Fibroblast of the aortic adventitia (primary cell): ENCODE results near the gene URAD. TPM values are rescaled to one million over a fixed set of nuclear protein-coding genes. Genes with fewer than 3 reads are reported as not detected.

ENCODE experiments used
- DNase-seq: peaks from one replicate; pipeline ENCODE4 v3.0.0-alpha.2; 2010; ENCODE audit warnings: low read depth
- H3K4me3 ChIP-seq: 2 replicates; pipeline ENCODE4 v1.5.1; 2011; ENCODE audit warnings: low read depth, mild to moderate bottlenecking, control low read depth, low read length, moderate library complexity
- total RNA-seq: library from RNA; depleted of rRNA; stranded (reverse); fragments of >200 nt; gene quantifications from 2 replicates; pipeline ENCODE4 v1.2.3, GENCODE V29; 2012; ENCODE audit warnings: low replicate concordance
- TF ChIP-seq, protein P1 (sequence below): IDR thresholded peaks from 2 replicates; pipeline ENCODE4 v1.5.1; 2011; ENCODE audit warnings: mild to moderate bottlenecking, low read length, control low read depth, inconsistent platforms; ENCODE audit not compliant: insufficient read depth

Gene URAD
- total RNA-seq, 1 donor: not detected

DNA sequence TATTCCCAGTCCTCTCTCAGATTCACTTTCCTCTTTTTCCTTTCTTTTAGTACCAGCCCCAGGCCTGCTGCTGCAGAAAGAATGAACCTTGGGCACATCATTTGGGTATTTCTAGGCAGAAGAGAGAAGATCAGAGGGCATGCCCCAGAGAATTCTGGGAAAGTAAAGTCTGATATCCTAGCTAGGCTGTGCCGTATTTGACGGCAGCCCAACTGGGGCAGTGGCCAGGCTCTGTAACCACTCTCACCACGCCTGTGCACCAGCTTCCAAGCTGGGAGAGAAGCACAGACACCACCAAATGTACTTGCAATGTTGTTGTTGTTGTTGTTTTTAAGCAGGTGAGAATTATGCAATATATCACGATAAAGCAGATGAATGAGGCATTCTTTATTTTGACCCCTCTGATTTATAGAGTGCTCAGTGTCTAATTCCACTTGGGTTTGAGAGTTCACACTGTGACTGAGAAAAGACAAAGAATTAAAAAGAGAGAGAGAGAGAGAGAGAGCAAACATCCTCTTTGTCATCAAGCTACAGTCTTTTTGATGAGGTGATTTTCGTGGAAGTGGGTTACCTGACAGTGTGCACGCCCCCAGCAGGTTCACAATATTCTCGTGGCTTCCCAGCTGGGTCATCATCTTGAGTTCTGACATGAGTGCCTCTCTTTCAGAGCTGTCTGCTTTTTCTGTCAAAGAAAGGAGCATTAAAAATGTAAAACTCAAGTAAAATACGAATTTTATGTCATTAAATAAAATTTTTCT, 39.3 kb upstream of the URAD start:
- TF ChIP-seq, protein P1, sequence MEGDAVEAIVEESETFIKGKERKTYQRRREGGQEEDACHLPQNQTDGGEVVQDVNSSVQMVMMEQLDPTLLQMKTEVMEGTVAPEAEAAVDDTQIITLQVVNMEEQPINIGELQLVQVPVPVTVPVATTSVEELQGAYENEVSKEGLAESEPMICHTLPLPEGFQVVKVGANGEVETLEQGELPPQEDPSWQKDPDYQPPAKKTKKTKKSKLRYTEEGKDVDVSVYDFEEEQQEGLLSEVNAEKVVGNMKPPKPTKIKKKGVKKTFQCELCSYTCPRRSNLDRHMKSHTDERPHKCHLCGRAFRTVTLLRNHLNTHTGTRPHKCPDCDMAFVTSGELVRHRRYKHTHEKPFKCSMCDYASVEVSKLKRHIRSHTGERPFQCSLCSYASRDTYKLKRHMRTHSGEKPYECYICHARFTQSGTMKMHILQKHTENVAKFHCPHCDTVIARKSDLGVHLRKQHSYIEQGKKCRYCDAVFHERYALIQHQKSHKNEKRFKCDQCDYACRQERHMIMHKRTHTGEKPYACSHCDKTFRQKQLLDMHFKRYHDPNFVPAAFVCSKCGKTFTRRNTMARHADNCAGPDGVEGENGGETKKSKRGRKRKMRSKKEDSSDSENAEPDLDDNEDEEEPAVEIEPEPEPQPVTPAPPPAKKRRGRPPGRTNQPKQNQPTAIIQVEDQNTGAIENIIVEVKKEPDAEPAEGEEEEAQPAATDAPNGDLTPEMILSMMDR: no peak

DNA sequence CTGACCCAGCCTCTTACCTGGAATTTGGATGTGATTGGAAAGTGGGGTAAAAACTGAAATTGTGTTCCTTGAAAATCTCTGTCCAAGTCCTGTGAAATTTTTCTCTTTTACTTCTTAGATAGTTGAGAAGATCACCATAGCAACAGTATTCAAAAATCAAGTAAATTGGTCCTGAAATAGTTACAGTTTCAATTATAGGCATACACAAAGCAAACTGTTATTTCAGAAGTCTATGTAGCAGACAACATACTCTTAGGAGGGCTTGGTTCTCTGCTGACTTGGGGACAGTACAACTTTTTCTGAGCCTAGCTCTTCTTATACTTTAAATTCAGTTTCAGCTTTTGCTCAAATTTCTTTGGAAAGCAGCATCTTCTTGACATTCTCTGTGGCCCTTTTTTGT, 38.6 kb upstream of the URAD start:
- TF ChIP-seq, protein P1: no peak
- no peak for DNase-seq
- H3K4me3 ChIP-seq: no peak overlapping the region

More for the DNA sequence above, 39.3 kb upstream of the URAD start:
- H3K4me3 ChIP-seq: no peak overlapping the region
- no peak for DNase-seq

DNA sequence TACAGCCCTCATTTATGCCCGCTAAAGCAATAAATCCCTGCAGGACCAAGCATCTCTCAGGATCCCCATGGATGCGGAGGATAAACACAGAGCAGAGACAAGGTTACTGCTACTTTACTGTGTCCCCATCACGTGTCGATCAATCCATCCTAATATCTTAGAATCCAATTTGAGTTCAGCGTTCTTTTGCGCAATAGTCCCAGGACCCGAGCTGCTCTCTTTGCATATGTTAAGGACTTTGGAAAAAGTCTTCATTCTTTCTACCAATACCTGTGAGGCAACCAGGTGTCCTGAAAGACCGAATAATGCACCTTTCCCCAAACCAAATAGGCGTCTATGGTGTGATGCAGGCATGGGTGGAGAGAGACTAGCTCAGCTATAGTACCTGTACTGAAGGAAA, 38.0 kb upstream of the URAD start:
- H3K4me3 ChIP-seq: no peak overlapping the region
- DNase-seq: no peak
- TF ChIP-seq, protein P1: no peak

DNA sequence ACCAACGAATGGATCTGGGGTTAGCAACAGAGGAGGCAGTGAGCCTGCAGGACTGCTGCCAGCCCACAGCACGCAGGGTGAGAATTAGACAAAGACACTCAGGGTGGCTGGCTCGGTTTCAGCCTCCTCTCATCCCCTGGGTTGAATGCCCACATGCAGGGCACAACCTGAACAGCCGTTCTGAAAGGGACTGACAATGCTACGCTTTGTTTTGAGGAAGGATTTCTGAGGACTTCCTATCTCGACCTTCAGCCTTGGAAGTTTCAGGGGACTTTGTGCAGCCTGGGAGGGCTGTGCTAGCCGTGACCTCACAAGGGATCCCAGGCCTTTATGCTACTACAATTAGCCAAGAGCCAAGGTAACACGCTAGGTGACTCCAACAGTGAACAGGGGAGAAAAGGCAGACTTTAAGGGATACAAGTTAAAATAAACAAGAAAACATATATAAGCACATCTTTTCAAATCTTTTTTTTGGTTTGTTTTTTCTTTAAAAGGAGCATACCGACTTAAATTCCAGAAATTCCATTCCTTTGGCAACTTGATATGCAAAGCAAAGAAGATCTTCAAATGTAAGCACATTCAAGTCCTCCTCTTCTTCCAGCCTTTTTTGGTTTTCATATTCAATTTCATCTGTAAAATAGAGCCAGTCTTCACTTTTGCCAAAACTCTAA, 34.5 kb upstream of the URAD start:
- TF ChIP-seq, protein P1: no peak
- no peak overlapping the region for H3K4me3 ChIP-seq
- DNase-seq: peak; percentile 22

DNA sequence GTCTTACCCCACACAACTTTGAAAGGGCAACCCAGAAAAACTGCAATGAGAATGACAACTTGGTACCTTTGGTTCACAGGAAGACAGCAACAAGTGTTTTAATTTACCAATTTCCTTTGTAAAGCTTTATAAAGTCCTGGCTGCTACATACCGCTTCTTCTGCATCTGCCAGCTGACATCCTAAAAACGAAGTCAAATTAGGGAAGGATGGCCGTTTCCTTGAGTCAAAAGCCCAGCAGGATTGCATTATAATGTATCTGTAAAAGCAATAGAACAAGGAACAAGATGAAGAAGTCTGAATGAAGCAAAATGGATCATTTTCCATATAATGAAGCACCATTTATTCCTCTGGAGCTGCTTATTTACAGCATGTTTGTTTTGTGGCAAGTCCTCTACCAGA, 25.8 kb upstream of the URAD start:
- H3K4me3 ChIP-seq: no peak overlapping the region
- no peak for DNase-seq
- TF ChIP-seq, protein P1: no peak

DNA sequence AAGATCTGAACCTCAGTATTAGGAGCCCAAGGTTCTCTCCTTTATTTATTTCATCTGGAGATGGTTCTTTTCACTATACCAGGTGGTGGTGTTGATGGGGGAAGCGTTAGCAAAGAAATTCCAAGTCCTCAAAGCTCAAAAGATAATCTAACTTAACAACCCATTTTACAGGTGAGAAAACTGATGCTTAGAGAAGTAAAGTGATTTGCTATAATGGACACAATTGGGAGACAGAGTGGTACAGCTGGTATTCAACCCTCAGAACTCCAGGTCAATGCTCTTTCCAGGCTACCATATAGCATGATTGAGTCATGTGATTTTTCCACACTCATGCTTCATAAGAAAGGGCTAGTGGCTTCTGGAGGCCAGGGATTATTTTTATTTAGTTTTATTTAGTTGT, 25.0 kb upstream of the URAD start:
- no peak for DNase-seq
- TF ChIP-seq, protein P1: no peak

More for the DNA sequence above, 25.0 kb upstream of the URAD start:
- no peak overlapping the region for H3K4me3 ChIP-seq
